M059J (cell line): ENCODE measurements around the gene HSF4. TPM values are rescaled to one million over a fixed set of nuclear protein-coding genes. Genes with fewer than 3 reads are reported as not detected.

Experiments
- DNase-seq: peaks from one replicate; pipeline ENCODE4 v3.0.0-alpha.2; 2012; ENCODE audit warnings: low read depth
- total RNA-seq: library from RNA; depleted of rRNA; stranded (reverse); fragments of >200 nt; shearing (Covaris generic); gene quantifications from 2 replicates; pipeline ENCODE4 v1.2.3, GENCODE V29; 2014

The HSF4 gene
- total RNA-seq, 1 experiment from 2014 or later: 4.1 TPM

DNA sequence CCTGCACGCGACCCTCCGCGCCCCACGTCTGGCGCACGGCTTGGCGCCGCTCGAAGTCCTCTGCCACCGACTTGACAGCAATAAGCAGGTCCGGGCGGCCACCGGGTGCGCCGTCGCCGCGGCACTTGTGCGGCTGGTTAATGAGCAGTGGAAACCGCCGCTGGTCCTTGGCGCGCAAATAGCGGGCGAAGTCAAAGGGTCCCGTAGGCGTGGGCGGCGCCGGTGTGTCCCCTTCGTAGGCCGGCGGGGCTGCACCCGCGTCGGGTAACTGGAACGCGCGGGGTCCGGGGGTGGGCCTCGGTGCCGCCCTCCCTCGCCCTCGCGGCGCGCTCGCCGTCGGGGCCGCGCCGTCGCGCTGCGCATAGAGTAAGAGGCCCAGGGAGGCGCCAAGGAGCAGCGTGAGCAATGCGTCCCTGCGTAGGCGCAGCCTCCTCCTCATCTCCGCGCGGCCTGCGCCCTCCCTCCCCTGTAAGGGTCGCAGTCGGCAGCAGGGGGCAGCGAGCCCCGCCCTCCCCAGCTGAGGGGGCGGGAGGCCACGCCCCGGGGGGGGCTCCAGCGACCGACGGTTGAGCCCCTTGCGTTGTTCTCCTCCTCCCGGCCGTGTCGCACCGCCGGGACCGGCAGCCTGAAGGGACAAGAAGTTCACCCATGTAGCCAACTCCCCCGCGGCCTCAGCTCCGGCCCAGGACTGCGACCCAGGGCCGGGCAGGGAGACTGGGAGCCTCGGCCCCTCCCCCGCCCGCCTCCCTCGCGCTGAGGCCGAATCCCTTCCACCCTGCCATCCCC, 14.3 kb upstream of the HSF4 start:
- DNase-seq: no peak

DNA sequence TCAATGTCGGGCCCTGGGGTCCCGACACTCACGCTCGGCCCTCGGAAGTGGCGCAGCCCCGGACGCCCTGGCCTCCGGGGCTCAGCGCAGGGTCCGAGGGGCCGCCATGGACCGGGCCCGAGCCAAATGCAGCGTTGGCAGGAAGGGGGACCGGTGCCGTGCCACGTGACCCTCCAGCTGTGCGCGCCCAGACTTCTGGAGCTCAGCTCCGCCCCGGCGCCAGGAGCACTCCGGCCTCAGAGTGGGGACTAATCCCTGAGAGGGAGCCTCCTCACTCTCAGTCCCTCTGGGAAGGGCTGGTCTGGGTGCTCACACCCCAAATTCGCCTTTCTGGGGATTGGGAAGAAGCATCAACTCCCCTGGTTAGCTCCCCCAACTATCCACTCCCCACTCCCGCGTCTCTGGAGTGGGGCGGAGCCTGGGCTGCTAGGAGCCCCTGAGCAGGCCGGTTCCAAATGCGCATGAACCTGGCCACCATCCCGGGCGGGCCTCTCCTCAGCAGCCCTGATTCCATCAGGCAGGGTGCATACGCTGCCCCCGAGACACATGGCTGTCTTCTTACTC, 13.6 kb upstream of the HSF4 start, which contains the start of gene B3GNT9:
TSS of gene B3GNT9 (minus strand) at position 166 of the 564 bp plus-strand sequence. CDS start 513 bp downstream, outside the sequence.
- DNase-seq: peak; percentile 81

- no peak for DNase-seq
Observed at GRCh38 chr16:67151431-67152097, 13.0 kb upstream of the HSF4 start.

- DNase-seq: no peak
Observed at GRCh38 chr16:67154578-67155294, 9.8 kb upstream of the HSF4 start.

GRCh38 chr16:67155295-67156142, 9.0 kb upstream of the HSF4 start:
- peak; percentile 63 for DNase-seq

GRCh38 chr16:67156143-67156844, 8.3 kb upstream of the HSF4 start:
- no peak for DNase-seq

GRCh38 chr16:67157106-67157748, 7.3 kb upstream of the HSF4 start:
- DNase-seq: no peak

GRCh38 chr16:67157892-67158635, 6.5 kb upstream of the HSF4 start:
- DNase-seq: no peak

GRCh38 chr16:67158637-67159600, 5.6 kb upstream of the HSF4 start:
- DNase-seq: peak; percentile 28

DNA sequence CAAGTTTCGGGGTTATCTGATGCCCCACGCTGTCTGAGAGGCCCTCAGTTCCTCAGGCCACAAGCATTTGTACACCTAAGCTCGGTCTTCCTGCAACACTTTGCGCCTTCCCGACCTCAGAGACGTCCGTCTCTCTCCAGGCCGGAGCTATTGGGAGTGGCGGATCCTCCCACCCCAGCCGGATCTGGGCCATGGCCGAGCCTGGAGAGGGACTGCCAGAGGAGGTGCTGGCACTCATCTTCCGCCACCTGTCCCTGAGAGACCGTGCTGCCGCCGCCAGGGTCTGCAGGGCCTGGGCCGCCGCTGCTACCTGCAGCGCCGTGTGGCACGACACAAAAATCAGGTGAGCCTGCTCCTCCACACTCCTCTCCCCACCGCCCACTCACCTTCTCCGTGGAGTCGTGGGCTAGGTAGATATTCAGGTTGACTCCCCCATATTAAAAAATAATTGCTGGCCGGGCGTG, 2.9 kb upstream of the HSF4 start:
- no peak for DNase-seq

- DNase-seq: no peak
Observed at GRCh38 chr16:67162506-67163163, 1.9 kb upstream of the HSF4 start.

DNA sequence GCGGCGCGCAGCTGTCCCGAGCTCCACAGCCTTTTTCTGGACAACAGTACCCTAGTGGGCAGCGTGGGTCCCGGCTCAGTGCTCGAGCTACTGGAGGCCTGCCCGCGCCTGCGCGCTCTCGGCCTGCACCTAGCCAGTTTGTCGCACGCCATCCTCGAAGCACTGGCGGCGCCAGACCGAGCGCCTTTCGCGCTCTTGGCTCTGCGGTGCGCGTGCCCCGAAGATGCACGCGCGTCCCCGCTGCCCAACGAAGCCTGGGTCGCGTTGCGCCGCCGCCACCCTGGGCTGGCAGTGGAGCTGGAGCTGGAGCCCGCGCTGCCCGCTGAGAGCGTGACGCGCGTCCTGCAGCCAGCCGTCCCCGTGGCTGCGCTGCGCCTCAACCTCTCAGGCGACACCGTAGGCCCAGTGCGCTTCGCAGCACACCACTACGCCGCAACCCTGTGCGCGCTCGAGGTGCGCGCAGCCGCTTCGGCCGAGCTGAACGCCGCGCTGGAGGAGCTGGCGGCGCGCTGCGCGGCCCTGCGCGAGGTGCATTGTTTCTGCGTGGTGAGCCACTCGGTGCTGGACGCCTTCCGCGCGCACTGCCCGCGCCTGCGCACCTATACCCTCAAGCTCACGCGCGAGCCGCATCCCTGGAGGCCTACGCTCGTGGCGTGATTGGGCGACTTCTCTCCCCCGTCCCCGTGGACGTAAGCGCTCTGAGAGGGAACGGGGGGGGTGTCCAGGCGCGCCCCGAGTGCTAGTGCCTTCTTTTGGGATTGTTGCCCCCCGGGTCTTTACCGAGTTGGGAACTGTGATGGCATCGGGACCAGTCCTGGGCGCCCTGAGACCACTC, 1.2 kb upstream of the HSF4 start:
- peak; percentile 56 for DNase-seq

DNA sequence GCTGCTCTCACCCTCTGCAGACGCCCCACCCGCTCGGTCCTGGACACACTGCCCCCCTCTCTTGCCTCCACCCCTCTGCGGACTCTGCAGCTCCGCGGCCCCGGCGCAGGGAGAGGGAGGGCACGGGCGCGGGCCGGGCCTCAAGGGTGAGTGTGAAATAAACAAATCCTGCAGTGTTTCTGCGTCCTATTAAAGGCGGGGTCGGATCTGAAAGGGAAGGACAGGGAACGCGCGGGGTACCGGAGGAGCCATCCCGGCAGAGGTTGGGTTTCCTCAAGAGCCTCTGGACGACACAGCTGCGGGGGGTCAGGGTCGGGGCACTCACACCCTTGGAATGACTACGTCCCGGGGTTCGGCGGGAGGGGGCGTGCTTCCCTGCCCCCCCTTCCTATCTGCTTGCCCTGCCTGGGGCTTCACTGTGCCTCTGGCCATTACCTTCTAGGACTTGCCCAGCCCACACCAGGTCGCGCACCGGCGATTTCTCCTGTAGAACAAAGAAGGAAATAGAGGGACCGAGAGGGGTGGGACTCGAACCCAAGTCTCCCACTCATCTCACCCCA, 466 bp upstream of the HSF4 start:
- DNase-seq: peak; percentile 39

- no peak for DNase-seq
Observed at GRCh38 chr16:67165121-67166078, 855 bp downstream of the HSF4 start.

- DNase-seq: no peak
Observed at GRCh38 chr16:67166110-67166547, 1.6 kb downstream of the HSF4 start.
